Transverse colon (tissue), 4 donors: ENCODE results near the gene KCNK5. TPM values are rescaled to one million over a fixed set of nuclear protein-coding genes. Genes with fewer than 3 reads are reported as not detected.

Experiments used
- DNase-seq: peaks from one replicate; pipeline ENCODE4 v3.0.0-alpha.2; 2019
- H3K27ac ChIP-seq, 4 donors: fragments of 200-600 bp; sonication (generic); 2 replicates each; pipeline ENCODE4 v1.5.1; 2016 to 2018; ENCODE audit warnings: inconsistent platforms in 4 of 4
- H3K27me3 ChIP-seq: fragments of 200-600 bp; sonication (generic); 2 replicates; pipeline ENCODE4 v1.5.1; 2017; ENCODE audit warnings: inconsistent platforms
- H3K36me3 ChIP-seq, 4 donors: fragments of 200-600 bp; sonication (generic); 2 replicates each; pipeline ENCODE4 v1.5.1; 2017 to 2019; ENCODE audit warnings: inconsistent platforms in 4 of 4
- H3K4me1 ChIP-seq, 4 donors: fragments of 200-600 bp; sonication (generic); 2 replicates each; pipeline ENCODE4 v1.5.1; 2017 to 2020; ENCODE audit warnings: inconsistent platforms in 4 of 4
- H3K4me3 ChIP-seq, 4 donors: fragments of 200-600 bp; sonication (generic); 1 replicate in 1 of 4; 2 replicates in 3 of 4; pipeline versions ENCODE4 v1.5.1 to v1.6.1; 2017 to 2019; ENCODE audit warnings: inconsistent platforms in 4 of 4
- H3K9me3 ChIP-seq, 2 donors: fragments of 200-600 bp; sonication (generic); 2 replicates each; pipeline ENCODE4 v1.5.1; 2017 to 2019; ENCODE audit warnings: inconsistent platforms in 2 of 2
- EP300 ChIP-seq: sonication (generic); formaldehyde crosslinking; IDR thresholded peaks from one replicate; pipeline ENCODE4 v1.6.1; 2017; ENCODE audit warnings: antibody characterized with exemption, low read depth
- POLR2A ChIP-seq: fragments of 450-650 bp; IDR thresholded peaks from one replicate; pipeline ENCODE4 v1.6.1; 2016; ENCODE audit warnings: antibody characterized with exemption, mild to moderate bottlenecking, moderate library complexity
- POLR2AphosphoS5 ChIP-seq, 3 donors: sonication (generic); formaldehyde crosslinking; IDR thresholded peaks; one replicate each; pipeline ENCODE4 v1.6.1; 2016; ENCODE audit warnings: antibody characterized with exemption in 3 of 3
- WGBS, 2 donors: methylation state at CpG; one replicate each; pipeline ENCODE4 v1.1.5; 2018; ENCODE audit warnings: low coverage in 1 of 2; 5-methylcytosine and 5-hydroxymethylcytosine counted together
- in situ Hi-C, 4 donors: fragments of 200-750 bp; cut with MboI; loops; one replicate each; pipeline versions ENCODE4 v1.15.0 to v1.15.1; 2017; ENCODE audit warnings: low sequenced_read_pairs in 3 of 4, low pct_ligation_motif_present in 1 of 4, low pct_unique_long_range_greater_than_20kb in 1 of 4
- intact Hi-C: fragments of 100-400 bp; cut with DNase I; formaldehyde crosslinking; loops from one replicate; pipeline ENCODE4 v1.15.1; 2023; ENCODE audit warnings: low total_unique reads
- total RNA-seq, 4 donors: library from RNA; depleted of rRNA; stranded (reverse); fragments of >200 nt; gene quantifications; one replicate each; pipeline ENCODE4 v1.1.0, GENCODE V29; 2016
- TF ChIP-seq, protein P1 (sequence below), 5 experiments: fragments of 200-600 bp in 3 of 5; fragments of 450-650 bp in 2 of 5; sonication (generic) in 3 of 5; IDR thresholded peaks; 1 replicate in 2 of 5; 2 replicates in 3 of 5; pipeline ENCODE4 v1.5.1; 2016 to 2017; ENCODE audit warnings: antibody characterized with exemption in 5 of 5, inconsistent platforms in 3 of 5, mild to moderate bottlenecking in 2 of 5, moderate library complexity in 1 of 5

The KCNK5 gene
- total RNA-seq, 4 donors from 2014 or later = 9.6 to 86.0 (median 64.5) TPM

DNA sequence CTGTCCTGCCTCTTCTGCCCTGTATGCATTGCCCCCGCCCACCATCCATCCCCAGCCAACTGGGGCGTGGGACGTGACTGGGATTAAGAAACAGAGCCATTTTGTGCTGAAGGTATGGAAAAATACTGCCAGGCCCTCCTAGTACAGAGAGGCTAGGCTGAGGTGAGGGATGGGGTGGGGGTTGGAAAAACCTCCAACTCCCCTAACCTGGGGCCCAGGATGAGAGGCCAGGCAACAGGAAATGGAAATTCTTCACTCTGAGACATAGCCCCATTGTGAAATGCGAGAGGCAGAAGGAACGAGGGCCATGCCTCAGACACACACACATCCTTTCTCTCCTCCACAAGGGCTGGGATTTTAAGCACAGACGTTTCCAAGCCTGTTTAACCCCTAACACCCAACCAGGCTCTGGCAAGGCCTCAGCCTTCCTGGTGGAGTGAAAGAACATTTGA is 19.9 kb downstream of the KCNK5 start:
- in situ Hi-C loops = no loop called here
- DNase-seq = no peak
- H3K27me3 ChIP-seq = no peaks in the 10 kb centered on the region
- no peak overlapping the region for H3K4me3 ChIP-seq
- intact Hi-C loops = no loop called here
- TF ChIP-seq POLR2A (no peak), EP300 (no peak), POLR2AphosphoS5 (IDR thresholded peaks at IDR 0.05) (no peak)
- TF ChIP-seq, protein P1, sequence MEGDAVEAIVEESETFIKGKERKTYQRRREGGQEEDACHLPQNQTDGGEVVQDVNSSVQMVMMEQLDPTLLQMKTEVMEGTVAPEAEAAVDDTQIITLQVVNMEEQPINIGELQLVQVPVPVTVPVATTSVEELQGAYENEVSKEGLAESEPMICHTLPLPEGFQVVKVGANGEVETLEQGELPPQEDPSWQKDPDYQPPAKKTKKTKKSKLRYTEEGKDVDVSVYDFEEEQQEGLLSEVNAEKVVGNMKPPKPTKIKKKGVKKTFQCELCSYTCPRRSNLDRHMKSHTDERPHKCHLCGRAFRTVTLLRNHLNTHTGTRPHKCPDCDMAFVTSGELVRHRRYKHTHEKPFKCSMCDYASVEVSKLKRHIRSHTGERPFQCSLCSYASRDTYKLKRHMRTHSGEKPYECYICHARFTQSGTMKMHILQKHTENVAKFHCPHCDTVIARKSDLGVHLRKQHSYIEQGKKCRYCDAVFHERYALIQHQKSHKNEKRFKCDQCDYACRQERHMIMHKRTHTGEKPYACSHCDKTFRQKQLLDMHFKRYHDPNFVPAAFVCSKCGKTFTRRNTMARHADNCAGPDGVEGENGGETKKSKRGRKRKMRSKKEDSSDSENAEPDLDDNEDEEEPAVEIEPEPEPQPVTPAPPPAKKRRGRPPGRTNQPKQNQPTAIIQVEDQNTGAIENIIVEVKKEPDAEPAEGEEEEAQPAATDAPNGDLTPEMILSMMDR (IDR thresholded peaks at IDR 0.05) = no peak
- H3K9me3 ChIP-seq = no peaks in the 10 kb centered on the region
- WGBS, 2 donors = 49% methylated on average over 6 of the region's 6 CpGs; no CpG with 5 or more reads in 1 of the 2 donors
- H3K4me1 ChIP-seq = peaks cover 13 to 58% (median 37%) of the 10 kb centered on the region in 4 donors
- peak overlapping the region in 1 of 4 donors; percentile 12 for H3K27ac ChIP-seq
- no peaks in the 10 kb centered on the region for H3K36me3 ChIP-seq

DNA sequence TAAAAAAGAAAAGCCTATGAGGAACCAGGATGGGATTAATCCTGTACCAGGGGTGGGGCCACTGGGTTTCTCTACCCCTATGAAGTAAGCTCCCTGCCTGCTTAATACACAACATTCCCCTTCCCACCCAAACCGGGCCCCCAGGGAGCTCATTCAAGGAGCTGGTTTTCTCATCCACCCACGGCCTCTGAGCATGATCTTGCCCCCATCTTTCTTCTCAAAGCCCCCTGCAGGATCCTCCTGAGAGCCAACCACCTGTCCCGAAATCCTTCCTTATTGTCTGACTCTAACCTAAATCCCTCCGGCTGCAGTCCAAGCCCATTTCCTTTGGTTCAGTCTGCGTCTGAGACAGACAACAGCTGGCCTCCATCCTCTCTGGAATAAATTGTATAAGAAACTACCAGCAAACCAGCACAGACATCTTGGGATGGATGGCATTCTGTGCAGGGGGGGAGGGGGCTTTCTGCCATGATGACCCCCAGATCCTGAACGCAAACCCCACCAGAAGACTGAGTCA is 21.0 kb downstream of the KCNK5 start:
- peaks cover 17 to 64% (median 43%) of the 10 kb centered on the region in 4 donors for H3K4me1 ChIP-seq
- no peaks in the 10 kb centered on the region for H3K36me3 ChIP-seq
- intact Hi-C loops = no loop called here
- H3K4me3 ChIP-seq = no peak overlapping the region
- H3K27ac ChIP-seq = peak overlapping the region; percentile 5 to 34 (median 10)
- H3K9me3 ChIP-seq = no peaks in the 10 kb centered on the region
- no peak for TF ChIP-seq POLR2A
- TF ChIP-seq EP300 = no peak
- TF ChIP-seq POLR2AphosphoS5 (IDR thresholded peaks at IDR 0.05) = no peak
- TF ChIP-seq, protein P1 (IDR thresholded peaks at IDR 0.05) = no peak
- no peaks in the 10 kb centered on the region for H3K27me3 ChIP-seq
- no peak for DNase-seq
- 18 to 61% methylated on average over 4 to 6 of the region's 6 CpGs for WGBS, 2 donors
- in situ Hi-C loops = no loop called here

DNA sequence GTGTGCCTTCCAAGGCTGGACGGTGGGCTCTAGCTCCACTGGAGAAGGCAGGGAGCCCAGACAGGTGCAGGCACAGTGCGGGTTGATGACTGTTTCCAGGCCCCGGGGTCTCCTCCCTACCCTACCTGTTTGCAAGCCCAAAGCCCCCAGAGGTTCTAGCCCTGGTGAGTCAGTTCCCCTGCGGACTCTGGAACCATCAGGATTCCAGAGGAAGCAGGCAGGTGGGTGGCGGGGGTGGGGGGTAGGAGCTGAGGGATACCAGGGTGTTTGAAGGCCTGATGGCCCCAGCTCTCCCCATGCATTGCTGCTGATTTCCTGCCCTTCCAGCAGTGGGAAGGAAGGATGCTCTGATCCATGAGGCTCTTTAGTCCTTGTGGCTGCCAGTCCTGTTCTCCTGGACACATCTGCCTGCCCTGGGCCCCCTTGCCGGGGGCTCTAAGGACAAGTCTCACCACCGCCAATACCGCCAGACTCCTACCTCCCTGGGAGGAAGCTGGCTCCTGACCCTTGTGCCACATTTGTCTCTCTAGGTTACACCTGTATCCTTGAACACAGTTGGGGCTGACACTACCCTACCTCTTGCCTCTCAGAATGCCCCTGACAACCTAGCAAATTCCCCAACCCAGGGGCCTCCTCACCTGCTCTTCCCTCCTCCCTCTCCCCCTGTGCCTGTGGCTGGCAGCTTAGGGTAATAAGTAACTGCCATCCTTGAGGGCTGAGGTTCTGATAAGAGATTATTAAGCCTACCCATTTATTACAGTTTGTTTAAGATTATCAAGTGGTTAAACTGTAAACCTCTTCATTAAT is 21.7 kb downstream of the KCNK5 start:
- peak overlapping the region; percentile 5 to 34 (median 10) for H3K27ac ChIP-seq
- WGBS, 2 donors = 85% methylated on average over 5 of the region's 8 CpGs; no CpG with 5 or more reads in 1 of the 2 donors
- H3K4me1 ChIP-seq = peaks cover 20 to 70% (median 49%) of the 10 kb centered on the region in 4 donors
- no peak for DNase-seq
- H3K27me3 ChIP-seq = no peaks in the 10 kb centered on the region
- in situ Hi-C loops = no loop called here
- no peak for TF ChIP-seq POLR2AphosphoS5 (IDR thresholded peaks at IDR 0.05)
- TF ChIP-seq EP300 = no peak
- TF ChIP-seq, protein P1 (IDR thresholded peaks at IDR 0.05) = no peak
- no peak for TF ChIP-seq POLR2A
- intact Hi-C loops = no loop called here
- H3K9me3 ChIP-seq = no peaks in the 10 kb centered on the region
- no peak overlapping the region for H3K4me3 ChIP-seq
- no peaks in the 10 kb centered on the region for H3K36me3 ChIP-seq

GRCh38 chr6:39206250-39206721 is 23.0 kb downstream of the KCNK5 start:
- in situ Hi-C loops (no loop called here), intact Hi-C loops (no loop called here)
- no peak overlapping the region for H3K4me3 ChIP-seq
- H3K27me3 ChIP-seq = no peaks in the 10 kb centered on the region
- 85% methylated on average over 10 of the region's 10 CpGs; no CpG with 5 or more reads in 1 of the 2 donors for WGBS, 2 donors
- no peak for DNase-seq
- no peaks in the 10 kb centered on the region for H3K9me3 ChIP-seq
- no peaks in the 10 kb centered on the region for H3K36me3 ChIP-seq
- H3K27ac ChIP-seq = peak overlapping the region in 1 of 4 donors; percentile 80
- no peak for TF ChIP-seq POLR2A
- no peak for TF ChIP-seq POLR2AphosphoS5 (IDR thresholded peaks at IDR 0.05)
- TF ChIP-seq EP300 = no peak
- TF ChIP-seq, protein P1 (IDR thresholded peaks at IDR 0.05) = no peak
- H3K4me1 ChIP-seq = peaks cover 20 to 72% (median 55%) of the 10 kb centered on the region in 4 donors
